Neural cell (in vitro differentiated cells): ENCODE results near the gene CUBN. TPM values are rescaled to one million over a fixed set of nuclear protein-coding genes. Genes with fewer than 3 reads are reported as not detected.

Experiments
- H2AFZ ChIP-seq: fragments of 200-600, 300-800 bp; sonication (generic), shearing (Covaris generic); 2 replicates; pipeline ENCODE4 v1.6.0; 2014; ENCODE audit warnings: low read depth, mild to moderate bottlenecking, antibody characterized with exemption, low read length, moderate library complexity
- H3F3A ChIP-seq: fragments of 200-600 bp; shearing (Covaris generic); 2 replicates; pipeline ENCODE4 v1.6.1; 2016; ENCODE audit warnings: mild to moderate bottlenecking, moderate library complexity, mixed read lengths, antibody characterized with exemption, low read length; ENCODE audit not compliant: insufficient read depth, poor library complexity, severe bottlenecking
- H3K27ac ChIP-seq: fragments of 200-600, 300-800 bp; sonication (generic), shearing (Covaris generic); 2 replicates; pipeline ENCODE4 v1.5.1; 2014; ENCODE audit warnings: mild to moderate bottlenecking, low read length, moderate library complexity
- H3K27me3 ChIP-seq: fragments of 300-800, 200-600 bp; sonication (generic), shearing (Covaris generic); 2 replicates; pipeline ENCODE4 v1.6.0; 2014; ENCODE audit warnings: mild to moderate bottlenecking, low read depth, low read length, moderate library complexity; ENCODE audit not compliant: insufficient read depth
- H3K36me3 ChIP-seq: fragments of 300-800, 200-600 bp; sonication (generic), shearing (Covaris generic); 2 replicates; pipeline ENCODE4 v1.5.1; 2014; ENCODE audit warnings: mild to moderate bottlenecking, antibody characterized with exemption, low read length, moderate library complexity; ENCODE audit not compliant: insufficient read depth
- H3K4me2 ChIP-seq: fragments of 300-800, 200-600 bp; sonication (generic), shearing (Covaris generic); 2 replicates; pipeline ENCODE4 v1.6.0; 2014; ENCODE audit warnings: mild to moderate bottlenecking, low read length
- H3K4me3 ChIP-seq: fragments of 300-800, 200-600 bp; sonication (generic), shearing (Covaris generic); 2 replicates; pipeline ENCODE4 v1.5.1; 2014; ENCODE audit warnings: mild to moderate bottlenecking, low read length, moderate library complexity
- H3K79me2 ChIP-seq: fragments of 200-600 bp; shearing (Covaris generic); replicated peaks from 2 replicates; pipeline ENCODE4 v1.6.0; 2014; ENCODE audit warnings: mild to moderate bottlenecking, low read length, moderate library complexity; ENCODE audit not compliant: insufficient read depth
- H3K9ac ChIP-seq: fragments of 300-800, 200-600 bp; sonication (generic), shearing (Covaris generic); 2 replicates; pipeline ENCODE4 v1.6.1; 2016; ENCODE audit warnings: mild to moderate bottlenecking, low read length, mixed read lengths
- H3K9me2 ChIP-seq: fragments of 200-600 bp; shearing (Covaris generic); 2 replicates; pipeline ENCODE4 v1.6.1; 2016; ENCODE audit warnings: mild to moderate bottlenecking, low read length, mixed read lengths; ENCODE audit not compliant: insufficient read depth
- H3K9me3 ChIP-seq: fragments of 200-600, 300-800 bp; sonication (generic), shearing (Covaris generic); 2 replicates; pipeline ENCODE4 v1.6.1; 2016; ENCODE audit warnings: mild to moderate bottlenecking, mixed run types, low read length, moderate library complexity, mixed read lengths
- H4K20me1 ChIP-seq: fragments of 200-600 bp; shearing (Covaris generic); 2 replicates; pipeline ENCODE4 v1.6.1; 2016; ENCODE audit warnings: mild to moderate bottlenecking, mixed run types; ENCODE audit not compliant: insufficient read depth
- CTCF ChIP-seq: fragments of 450-650 bp; IDR thresholded peaks from 2 replicates; pipeline ENCODE4 v1.5.1; 2014; ENCODE audit warnings: antibody characterized with exemption, mild to moderate bottlenecking, moderate library complexity; ENCODE audit not compliant: poor library complexity, severe bottlenecking
- EP300 ChIP-seq: fragments of 450-650 bp; conservative IDR thresholded peaks from 2 replicates; pipeline ENCODE4 v1.6.1; 2014; ENCODE audit warnings: antibody characterized with exemption, mild to moderate bottlenecking, moderate library complexity; ENCODE audit not compliant: poor library complexity, severe bottlenecking
- EZH2 ChIP-seq: fragments of 200-600, 300-800 bp; shearing (Covaris generic), sonication (generic); IDR thresholded peaks from 2 replicates; pipeline ENCODE4 v1.6.1; 2014; ENCODE audit warnings: antibody characterized with exemption, low read length, borderline replicate concordance, mild to moderate bottlenecking; ENCODE audit not compliant: insufficient read depth, poor library complexity, severe bottlenecking
- MXI1 ChIP-seq: fragments of 450-650 bp; conservative IDR thresholded peaks from 2 replicates; pipeline ENCODE4 v1.6.1; 2014; ENCODE audit warnings: antibody characterized with exemption, mild to moderate bottlenecking; ENCODE audit not compliant: poor library complexity, severe bottlenecking
- POLR2AphosphoS5 ChIP-seq: IDR thresholded peaks from 2 replicates; pipeline ENCODE4 v1.6.1; 2012
- RAD21 ChIP-seq: fragments of 450-650 bp; conservative IDR thresholded peaks from 2 replicates; pipeline ENCODE4 v1.6.1; 2014; ENCODE audit warnings: antibody characterized with exemption, mild to moderate bottlenecking, moderate library complexity
- REST ChIP-seq: IDR thresholded peaks from 2 replicates; pipeline ENCODE4 v1.6.1; 2012; ENCODE audit warnings: borderline replicate concordance
- SMC3 ChIP-seq: fragments of 450-650 bp; conservative IDR thresholded peaks from 2 replicates; pipeline ENCODE4 v1.6.1; 2014; ENCODE audit warnings: antibody characterized with exemption, mild to moderate bottlenecking, moderate library complexity; ENCODE audit not compliant: poor library complexity
- polyA plus RNA-seq: library from polyadenylated mRNA; depleted of rRNA; stranded (reverse); fragments of >200 nt; gene quantifications from 2 replicates; pipeline ENCODE4 v1.2.3, GENCODE V29; 2014
- small RNA-seq, 3 experiments: library from RNA; depleted of rRNA; stranded (forward); fragments of <200 nt; gene quantifications; one replicate each; pipeline ENCODE3, GENCODE V24; 2012

The CUBN gene
- polyA plus RNA-seq, 1 donor from 2014 or later = 7.1 TPM

DNA sequence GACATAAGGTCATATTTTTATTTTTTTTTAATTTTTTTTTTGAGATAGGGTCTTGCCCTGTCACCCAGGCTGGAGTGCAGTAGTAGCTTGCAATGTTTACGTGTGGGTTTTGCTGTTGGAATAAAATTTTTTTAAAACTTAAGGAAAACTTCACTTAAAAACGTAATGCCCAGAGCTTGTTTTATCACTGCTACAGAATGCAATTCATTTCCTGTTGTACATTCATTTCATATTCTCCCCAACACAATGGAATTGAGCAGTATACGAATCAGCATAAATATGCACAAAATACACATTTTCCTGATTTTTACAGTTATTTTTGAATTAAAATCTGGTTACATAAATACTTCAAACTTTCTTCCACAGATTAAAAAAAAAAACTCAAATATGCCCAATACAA lies 352.7 kb downstream of the CUBN start:
- TF ChIP-seq MXI1 (no peak), RAD21 (no peak), CTCF (no peak), EZH2 (no peak), SMC3 (no peak), REST (no peak), EP300 (no peak), POLR2AphosphoS5 (no peak)
- Histone ChIP-seq H3K4me2 (no peak overlapping the region), H3K9me3 (no peaks in the 10 kb centered on the region), H3K27ac (no peak overlapping the region), H3K9ac (no peak overlapping the region), H3K9me2 (no peaks in the 10 kb centered on the region), H3K27me3 (no peaks in the 10 kb centered on the region), H3F3A (no peaks in the 10 kb centered on the region), H2AFZ (no peak overlapping the region), H4K20me1 (no peaks in the 10 kb centered on the region), H3K36me3 (no peaks in the 10 kb centered on the region), H3K79me2 (no peaks in the 10 kb centered on the region), H3K4me3 (no peak overlapping the region)

Small RNA genes within 50 kb of the gene (small RNA-seq; reads per million reads assigned to genes)
- 0 reads per million in 3 experiments for gene AC067747.1

Other genes with a start within 250 kb of the CUBN start
- 21.7 and 25.4 TPM in 2 replicates for gene TRDMT1, start 71.9 kb upstream of the CUBN start, polyA plus RNA-seq
- 152 and 170 TPM in 2 replicates for gene VIM, start 98.4 kb upstream of the CUBN start, polyA plus RNA-seq